HepG2 (cell line): ENCODE data around the gene P2RY8. TPM values are rescaled to one million over a fixed set of nuclear protein-coding genes. Genes with fewer than 3 reads are reported as not detected.

Experiments
- ATM ChIP-seq: fragments of 450-650 bp; IDR thresholded peaks from 2 replicates; pipeline ENCODE4 v1.7.1; 2017; ENCODE audit warnings: mild to moderate bottlenecking, borderline replicate concordance
- CEBPZ ChIP-seq: IDR thresholded peaks from 2 replicates; pipeline ENCODE4 v1.6.1; 2012; ENCODE audit warnings: low read length, improper control_type of control experiment
- HOXA3 ChIP-seq: sonication (generic); formaldehyde crosslinking; IDR thresholded peaks from 2 replicates; pipeline ENCODE4 v1.5.0; 2020; ENCODE audit warnings: missing genetic modification reagents
- ZNF598 ChIP-seq: sonication (generic); formaldehyde crosslinking; IDR thresholded peaks from 2 replicates; pipeline ENCODE4 v1.5.1; 2020; ENCODE audit warnings: mild to moderate bottlenecking, missing genetic modification reagents, borderline replicate concordance
- ZNF776 ChIP-seq: sonication (generic); formaldehyde crosslinking; IDR thresholded peaks from 2 replicates; pipeline ENCODE4 v1.4.0; 2020; ENCODE audit warnings: mild to moderate bottlenecking, missing genetic modification reagents
- polyA plus RNA-seq, 8 experiments: library from polyadenylated mRNA; depleted of rRNA in 3 of 8; stranded (reverse) in 7 of 8; unstranded in 1 of 8; fragments of >200 nt; fragmentation: Illumina TruSeq in 4 of 8; extraction: Trizol in 4 of 8; gene quantifications; 2 replicates each; pipeline versions ENCODE4 v1.2.1 to v1.2.3, GENCODE V29; 2011 to 2016; ENCODE audit warnings: low read depth in 4 of 8, missing spikeins in 1 of 8, mixed read lengths in 1 of 8; ENCODE audit not compliant: insufficient read depth in 1 of 8
- total RNA-seq, 5 experiments: library from RNA; depleted of rRNA; stranded (reverse); fragments of >200 nt; fragmentation: Illumina TruSeq; extraction: Trizol; gene quantifications; 2 replicates each; pipeline ENCODE4 v1.2.3, GENCODE V29; 2016; ENCODE audit warnings: low read depth in 1 of 5
- TF ChIP-seq, protein P1 (sequence below): sonication (generic); formaldehyde crosslinking; IDR thresholded peaks from 2 replicates; pipeline ENCODE4 v1.4.0; 2020; ENCODE audit warnings: missing genetic modification reagents

The P2RY8 gene
- total and polyA plus RNA-seq, 2 of the 13 experiments (the other 11 are each of a cell fraction or from before 2014, with no cell fraction given) = 1.0 to 1.3 TPM

- TF ChIP-seq, protein P1, sequence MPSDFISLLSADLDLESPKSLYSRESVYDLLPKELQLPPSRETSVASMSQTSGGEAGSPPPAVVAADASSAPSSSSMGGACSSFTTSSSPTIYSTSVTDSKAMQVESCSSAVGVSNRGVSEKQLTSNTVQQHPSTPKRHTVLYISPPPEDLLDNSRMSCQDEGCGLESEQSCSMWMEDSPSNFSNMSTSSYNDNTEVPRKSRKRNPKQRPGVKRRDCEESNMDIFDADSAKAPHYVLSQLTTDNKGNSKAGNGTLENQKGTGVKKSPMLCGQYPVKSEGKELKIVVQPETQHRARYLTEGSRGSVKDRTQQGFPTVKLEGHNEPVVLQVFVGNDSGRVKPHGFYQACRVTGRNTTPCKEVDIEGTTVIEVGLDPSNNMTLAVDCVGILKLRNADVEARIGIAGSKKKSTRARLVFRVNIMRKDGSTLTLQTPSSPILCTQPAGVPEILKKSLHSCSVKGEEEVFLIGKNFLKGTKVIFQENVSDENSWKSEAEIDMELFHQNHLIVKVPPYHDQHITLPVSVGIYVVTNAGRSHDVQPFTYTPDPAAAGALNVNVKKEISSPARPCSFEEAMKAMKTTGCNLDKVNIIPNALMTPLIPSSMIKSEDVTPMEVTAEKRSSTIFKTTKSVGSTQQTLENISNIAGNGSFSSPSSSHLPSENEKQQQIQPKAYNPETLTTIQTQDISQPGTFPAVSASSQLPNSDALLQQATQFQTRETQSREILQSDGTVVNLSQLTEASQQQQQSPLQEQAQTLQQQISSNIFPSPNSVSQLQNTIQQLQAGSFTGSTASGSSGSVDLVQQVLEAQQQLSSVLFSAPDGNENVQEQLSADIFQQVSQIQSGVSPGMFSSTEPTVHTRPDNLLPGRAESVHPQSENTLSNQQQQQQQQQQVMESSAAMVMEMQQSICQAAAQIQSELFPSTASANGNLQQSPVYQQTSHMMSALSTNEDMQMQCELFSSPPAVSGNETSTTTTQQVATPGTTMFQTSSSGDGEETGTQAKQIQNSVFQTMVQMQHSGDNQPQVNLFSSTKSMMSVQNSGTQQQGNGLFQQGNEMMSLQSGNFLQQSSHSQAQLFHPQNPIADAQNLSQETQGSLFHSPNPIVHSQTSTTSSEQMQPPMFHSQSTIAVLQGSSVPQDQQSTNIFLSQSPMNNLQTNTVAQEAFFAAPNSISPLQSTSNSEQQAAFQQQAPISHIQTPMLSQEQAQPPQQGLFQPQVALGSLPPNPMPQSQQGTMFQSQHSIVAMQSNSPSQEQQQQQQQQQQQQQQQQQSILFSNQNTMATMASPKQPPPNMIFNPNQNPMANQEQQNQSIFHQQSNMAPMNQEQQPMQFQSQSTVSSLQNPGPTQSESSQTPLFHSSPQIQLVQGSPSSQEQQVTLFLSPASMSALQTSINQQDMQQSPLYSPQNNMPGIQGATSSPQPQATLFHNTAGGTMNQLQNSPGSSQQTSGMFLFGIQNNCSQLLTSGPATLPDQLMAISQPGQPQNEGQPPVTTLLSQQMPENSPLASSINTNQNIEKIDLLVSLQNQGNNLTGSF (CRISPR knock-in tag) = no peak
- TF ChIP-seq HOXA3 (CRISPR knock-in tag) (no peak), ATM (no peak), ZNF776 (CRISPR knock-in tag) (no peak), ZNF598 (CRISPR knock-in tag) (no peak), CEBPZ (no peak)
These were observed 20.3 kb downstream of the P2RY8 start (continued) for GRCh38 chrX:1516596-1517104.
